HG03196 (cell line): ENCODE measurements around the gene SEMG1.

Experiments used
- ATAC-seq: cut with Tn5 transposase; IDR thresholded peaks from one replicate; pipeline ENCODE4 v1.9.1; 2021; ENCODE audit not compliant: unreplicated experiment

SEMG1 gene

DNA sequence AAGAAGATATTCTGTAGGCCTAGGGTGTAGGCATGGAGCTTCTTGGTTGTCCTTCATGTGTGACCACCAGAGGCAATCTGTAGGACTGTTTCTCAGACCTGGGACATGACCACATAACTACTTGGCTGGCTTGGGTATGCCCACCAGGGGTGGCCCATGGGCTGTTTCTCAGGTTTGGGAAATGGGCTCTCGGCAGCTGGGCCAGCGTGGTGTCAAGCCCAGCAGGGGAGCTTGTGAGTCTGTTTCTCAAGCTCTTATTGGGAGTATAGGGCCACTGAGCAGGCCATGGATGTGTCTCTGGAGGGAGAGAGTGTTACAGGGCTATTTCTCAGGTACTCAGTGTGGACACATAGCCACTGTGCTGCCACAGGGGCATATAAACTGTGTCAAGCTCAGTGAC is 11.8 kb downstream of the SEMG1 start:
- no peak for ATAC-seq

DNA sequence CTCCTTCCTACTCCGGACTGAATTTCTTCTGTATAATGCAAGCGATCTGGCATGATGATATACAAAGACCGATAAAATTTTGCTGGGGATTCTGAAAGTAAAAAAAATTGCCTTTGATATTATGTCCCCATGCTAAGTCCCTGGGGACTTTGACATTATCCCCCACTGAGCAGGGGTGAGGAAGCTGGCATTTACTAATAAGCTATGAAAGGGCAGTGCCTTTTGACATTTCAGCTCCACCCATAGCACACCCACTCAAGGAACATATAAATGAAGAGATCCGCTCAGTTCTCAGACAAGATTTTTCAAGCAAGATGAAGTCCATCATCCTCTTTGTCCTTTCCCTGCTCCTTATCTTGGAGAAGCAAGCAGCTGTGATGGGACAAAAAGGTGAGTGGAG is 14.2 kb downstream of the SEMG1 start, which contains the start of gene SEMG2:
TSS of gene SEMG2 (plus strand) at position 298 of the 400 bp plus-strand sequence. CDS start at position 315, 17 bp downstream.
- ATAC-seq: no peak

DNA sequence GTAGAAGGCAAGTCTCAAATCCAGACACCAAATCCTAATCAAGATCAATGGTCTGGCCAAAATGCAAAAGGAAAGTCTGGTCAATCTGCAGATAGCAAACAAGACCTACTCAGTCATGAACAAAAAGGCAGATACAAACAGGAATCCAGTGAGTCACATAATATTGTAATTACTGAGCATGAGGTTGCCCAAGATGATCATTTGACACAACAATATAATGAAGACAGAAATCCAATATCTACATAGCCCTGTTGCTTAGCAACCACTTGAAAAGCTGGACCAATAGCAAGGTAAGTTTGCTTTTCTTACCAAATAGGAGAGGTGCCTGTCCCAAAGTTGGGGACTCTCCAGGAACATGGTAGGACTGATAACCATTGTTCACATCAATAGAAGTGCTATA is 16.3 kb downstream of the SEMG1 start:
- ATAC-seq: no peak

DNA sequence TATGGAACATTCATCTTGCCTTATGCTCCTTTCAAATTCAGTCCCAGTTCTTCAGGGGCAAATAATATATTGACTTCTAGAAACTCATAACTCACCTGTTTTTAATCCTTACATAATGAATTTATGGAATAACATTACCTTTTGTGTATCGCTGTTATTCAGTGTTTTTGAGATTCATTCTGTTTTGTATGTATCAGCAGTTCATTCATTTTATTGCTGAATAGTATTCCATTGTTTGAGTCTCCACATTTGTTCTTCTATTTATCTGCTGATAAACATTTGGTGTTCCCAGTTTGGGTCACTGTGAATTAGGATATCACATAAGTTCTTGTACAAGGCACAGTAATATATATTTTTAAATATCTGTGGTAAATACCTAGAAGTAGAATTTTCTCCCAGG is 19.5 kb downstream of the SEMG1 start:
- no peak for ATAC-seq

DNA sequence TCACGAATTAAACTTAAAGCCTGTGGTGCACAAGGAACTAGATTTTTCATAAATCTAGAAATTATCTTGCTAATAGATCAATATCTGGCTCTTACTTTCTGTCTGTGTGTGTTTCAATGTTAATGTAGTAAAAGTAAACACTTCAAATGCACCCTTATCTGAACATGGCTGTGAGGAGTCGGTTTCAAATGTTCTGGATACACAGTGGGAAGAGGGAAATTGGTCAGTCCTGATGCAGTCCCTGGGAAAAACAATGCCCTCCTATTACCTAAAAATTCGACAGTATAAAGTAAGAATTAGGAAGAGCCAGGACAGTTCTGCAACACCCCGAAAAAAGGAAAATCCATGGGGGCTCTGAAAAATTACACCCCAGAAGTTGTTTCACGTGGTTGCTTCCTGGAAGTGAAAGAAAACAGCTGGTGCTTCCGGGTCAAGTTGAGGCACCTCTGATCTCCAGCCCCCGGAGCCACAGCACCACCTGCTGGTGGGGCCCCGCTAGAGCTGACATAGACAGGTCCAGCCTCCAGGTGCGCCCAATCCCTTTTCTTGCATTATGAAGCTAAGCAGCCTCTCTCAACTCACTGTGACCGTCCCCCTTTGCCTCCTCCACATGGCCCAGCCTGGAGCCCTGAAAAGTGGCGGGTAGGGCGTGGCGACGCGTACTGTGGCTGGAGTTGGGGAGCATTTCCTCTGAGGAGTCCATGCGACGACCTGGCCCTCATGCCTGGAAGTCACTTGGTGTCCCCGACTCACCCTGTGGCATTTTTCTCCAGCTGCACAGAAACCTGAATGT is 22.6 kb downstream of the SEMG1 start:
- no peak for ATAC-seq

DNA sequence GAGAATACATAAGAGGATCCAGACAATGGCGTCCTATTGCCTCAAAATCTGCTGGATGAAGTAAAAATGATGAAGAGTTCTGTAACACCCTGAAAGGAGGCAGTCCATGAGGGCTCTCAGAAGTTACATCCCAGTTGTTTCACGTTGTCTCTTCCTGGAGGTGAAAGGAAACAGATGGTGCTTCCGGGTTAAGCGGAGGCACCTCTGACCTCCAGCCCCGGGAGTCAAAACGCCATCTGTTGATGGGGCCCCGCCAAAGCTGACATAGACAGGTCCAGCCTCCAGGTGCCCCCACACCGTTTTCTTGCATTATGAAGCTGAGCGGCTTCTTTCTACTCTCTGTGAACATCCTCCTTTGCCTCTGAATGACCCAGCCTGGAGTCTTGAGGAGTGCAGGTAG is 23.8 kb downstream of the SEMG1 start:
- ATAC-seq: no peak

DNA sequence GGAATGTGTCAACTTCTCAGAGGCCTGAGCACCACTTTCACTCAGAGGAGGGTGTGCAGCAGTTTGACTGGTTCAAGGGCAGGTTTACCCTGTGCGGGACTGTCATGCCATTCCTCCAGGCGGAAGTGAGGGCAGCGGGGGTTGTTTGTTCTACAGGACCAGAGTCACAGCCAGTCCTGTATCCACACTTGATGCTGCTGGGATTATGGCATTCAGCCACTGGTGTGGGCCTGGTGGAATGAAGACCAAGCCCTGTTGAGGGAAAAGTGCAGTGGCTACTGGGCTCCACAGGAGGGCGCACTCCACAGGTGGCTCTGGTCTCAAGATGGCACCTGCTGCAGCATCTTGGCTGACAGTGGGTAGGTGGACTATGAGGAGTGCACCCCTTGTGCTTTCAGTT is 29.2 kb downstream of the SEMG1 start:
- no peak for ATAC-seq

DNA sequence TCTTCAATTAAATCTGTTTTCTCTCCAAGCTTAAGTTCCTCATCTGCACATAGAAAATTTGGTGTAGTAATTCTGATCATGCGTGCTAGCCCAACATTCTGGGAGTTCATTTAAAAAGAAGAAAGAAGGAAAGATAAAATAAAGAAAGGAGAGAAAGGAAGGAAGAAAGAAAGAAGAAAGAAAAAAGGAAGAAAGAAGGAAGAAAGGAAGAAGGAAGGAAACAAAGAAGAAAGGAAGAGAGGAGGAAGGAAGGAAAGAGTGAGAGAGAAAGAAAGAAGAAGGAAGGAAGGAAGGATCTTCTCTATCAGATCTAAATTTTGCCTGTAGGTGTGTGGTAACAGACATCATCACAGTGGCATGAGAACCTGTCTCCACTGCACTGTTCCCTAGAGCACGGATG is 31.3 kb downstream of the SEMG1 start:
- no peak for ATAC-seq

DNA sequence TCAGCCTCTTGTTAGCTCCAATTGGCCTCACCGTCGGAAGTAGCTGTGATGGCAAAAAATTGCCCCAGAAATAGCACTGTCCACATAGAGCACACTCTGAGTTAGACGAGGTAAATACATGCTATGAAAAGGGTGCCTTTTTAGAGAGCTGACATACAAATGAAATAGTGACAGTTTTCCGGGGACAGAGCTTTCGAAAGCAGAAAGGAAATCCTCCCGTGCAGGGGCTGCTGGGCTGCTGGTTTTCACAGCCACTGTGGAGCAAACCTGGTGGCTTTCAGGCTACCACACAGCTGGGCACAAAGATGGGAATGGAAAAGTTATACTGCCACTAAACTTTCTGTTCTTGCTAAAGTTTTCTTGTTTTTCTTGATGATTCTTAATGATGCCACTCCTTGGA is 39.3 kb downstream of the SEMG1 start:
- no peak for ATAC-seq

DNA sequence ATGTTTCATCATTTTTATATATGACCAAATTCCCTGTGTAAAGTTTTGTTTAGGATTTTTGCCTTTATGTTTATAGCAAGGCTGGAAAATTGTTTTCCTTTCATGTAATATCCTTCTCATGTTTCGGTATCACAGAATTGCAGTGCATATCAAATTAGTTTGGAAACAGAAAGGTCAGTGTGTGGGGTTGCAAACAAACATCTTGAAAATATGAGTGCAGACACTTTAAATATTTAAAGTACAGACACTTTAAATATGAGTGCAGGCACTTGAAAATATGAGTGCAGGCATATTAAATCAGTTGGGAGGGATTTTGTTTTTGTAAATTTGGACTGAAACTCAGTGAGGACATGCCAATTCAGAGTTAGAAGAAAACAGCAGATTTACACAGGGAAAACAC is 41.0 kb downstream of the SEMG1 start:
- ATAC-seq: no peak

DNA sequence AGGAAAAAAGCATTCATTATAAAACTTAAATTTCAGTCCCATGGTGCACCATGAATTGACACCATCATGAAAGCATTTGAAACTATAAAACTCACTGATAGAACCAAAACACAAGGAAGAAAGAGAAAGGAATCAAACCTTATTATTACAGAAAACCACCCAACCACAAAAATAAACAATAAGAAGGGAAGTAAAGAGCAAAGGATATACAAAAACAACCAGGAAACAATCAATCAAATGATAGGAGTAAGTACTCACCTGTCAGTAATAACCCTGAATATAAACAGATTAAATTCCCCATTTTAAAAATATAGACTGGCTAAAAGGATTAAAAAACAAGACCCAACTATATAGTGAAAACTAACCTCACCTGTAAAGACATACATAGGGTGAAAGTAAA is 41.8 kb downstream of the SEMG1 start:
- no peak for ATAC-seq

DNA sequence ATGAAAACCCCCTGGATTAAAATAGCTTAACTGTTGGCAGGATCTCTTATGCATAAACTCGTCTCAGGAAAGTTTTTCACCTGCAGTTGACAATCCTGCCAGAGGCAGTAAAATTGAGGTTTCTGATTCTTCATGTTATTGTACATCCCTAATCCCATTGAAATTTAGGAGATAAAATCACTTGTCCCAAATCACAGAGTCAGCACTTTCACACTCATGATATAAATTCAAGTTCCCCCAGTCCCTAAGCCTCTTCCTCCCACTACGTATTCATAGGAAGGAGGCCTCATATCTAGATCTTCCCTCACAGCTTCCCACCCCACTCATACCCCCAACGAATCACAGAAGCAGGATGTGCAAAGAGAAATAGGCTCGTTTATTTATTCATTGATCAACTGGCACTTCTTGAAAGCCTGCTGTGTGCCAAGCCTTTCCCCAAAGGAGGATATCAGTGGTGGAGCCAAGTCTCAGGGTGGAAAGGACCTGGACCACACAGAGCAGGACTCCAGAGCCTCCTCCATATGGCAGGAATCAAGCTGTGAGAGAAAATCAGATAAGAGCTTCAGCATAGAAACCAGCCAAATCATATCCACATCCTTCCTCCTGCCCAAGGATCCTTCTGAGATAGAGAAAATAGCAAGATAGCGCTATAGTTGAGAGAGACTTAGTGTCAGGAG is 45.2 kb downstream of the SEMG1 start:
- no peak for ATAC-seq

DNA sequence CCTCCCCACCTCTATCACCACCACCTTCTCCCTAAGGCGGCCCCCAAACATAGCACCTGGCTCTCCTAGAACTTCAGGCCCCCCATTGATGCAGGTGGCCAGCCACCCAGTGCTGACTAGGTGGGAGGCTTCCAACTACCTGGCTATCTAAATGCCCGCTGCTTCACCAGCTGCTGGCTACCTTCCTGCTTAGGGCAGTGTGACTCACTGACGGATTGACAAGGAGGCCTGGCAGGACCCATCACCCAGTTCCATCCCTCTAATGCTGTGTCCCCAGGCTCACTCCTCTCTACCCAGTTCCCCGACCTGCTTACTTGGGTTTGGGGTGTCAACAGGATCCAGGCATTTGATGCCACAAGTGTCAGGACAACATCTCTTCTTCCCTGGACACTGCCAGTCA is 46.4 kb downstream of the SEMG1 start:
- ATAC-seq: no peak

DNA sequence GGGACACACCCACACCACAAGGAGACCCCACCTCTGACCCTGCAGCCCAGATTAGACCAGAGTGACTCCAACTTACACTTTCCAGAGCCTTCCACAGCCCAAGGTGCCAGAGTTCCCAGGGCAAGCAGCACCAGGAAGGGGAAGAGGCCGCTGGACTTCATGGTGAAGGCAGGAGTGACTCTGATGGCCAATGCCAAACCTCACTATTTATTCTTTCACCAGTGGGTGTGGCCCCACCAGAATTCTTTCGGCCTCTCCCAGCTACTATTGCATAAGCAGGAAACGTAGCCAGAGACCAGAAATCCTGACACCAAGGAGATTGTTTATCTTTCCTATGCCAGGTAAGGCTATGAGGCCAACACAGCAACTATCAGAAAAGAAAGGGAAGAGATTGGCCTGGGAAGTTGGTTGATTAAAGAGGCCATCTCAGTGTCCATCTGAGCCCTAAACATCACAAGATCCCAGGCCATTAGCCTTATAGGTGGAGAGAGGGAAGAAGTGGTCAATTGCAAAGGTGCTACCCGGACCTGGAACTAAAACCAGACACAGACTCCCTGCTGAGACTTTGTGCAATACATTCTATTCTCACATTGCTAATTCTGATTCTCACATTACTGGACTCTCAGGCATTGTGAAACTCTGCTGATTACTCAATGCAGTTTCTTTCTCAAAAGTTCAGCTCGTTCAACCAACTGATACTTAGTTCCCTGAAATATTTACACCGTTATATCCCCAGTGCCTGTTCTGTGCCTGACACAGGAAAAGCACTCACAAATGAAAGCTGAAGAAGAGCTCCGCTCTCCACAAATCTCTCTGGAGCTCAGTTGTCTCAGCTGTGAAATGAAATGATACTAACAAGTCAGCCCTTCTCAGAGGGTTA is 47.8 kb downstream of the SEMG1 start, which contains the start of gene SLPI:
TSS of gene SLPI (minus strand) at position 182 of the 880 bp plus-strand sequence. CDS start at position 161, 21 bp downstream.
- ATAC-seq: no peak

DNA sequence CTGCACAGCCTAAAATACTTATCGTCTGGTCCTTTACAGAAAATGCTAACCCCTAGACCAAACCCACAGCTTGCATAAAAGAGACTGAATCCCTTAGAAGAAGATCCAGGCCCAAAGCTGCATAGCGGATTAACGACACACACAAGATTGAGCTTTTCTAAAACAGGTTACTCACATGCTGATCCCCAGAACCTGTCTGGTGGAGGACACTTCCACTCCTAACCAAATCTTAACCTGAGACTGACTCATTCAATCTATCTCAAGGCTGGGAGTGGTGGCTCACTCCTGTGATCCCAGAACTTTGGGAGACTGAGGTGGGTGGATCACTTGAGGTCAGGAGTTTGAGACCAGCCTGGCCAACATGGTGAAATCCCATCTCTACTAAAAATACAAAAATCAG is 50.3 kb downstream of the SEMG1 start:
- ATAC-seq: no peak

DNA sequence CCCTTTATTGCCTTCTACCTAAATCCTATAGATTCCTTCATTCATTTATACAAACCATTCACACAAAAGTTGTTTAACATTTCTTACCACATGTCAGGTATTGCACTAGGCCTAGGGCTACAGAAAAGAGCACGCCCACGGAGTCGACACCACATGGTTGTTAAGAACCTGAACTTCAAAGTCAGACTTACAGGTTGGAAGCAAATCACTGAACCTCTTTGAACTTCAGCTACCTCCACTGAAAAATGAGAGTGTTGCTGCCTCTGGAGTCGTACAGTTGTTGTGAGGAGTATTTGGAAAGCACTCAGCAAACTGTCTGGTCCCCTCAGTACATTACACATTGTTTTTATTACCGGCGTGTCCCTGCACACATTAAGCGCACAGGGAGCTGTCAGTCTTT is 50.9 kb downstream of the SEMG1 start:
- ATAC-seq: no peak

DNA sequence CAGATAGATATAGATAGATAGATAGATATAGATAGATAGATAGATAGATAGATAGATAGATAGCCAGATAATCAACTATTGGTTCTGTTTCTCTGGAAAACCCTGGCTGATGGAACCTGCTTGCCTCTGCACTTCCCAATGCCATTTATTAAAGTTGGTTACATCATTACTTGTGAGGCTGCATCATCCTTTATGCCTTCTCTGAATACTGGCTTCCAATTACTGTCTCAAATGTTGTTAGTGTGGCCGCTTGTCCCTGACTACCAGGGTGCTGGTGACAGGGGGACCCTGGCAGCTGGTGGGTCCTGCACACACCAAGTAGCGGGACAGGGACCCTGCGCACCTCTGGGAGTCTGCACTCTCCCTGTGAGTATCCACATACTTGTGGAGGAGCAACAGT is 51.4 kb downstream of the SEMG1 start:
- no peak for ATAC-seq

DNA sequence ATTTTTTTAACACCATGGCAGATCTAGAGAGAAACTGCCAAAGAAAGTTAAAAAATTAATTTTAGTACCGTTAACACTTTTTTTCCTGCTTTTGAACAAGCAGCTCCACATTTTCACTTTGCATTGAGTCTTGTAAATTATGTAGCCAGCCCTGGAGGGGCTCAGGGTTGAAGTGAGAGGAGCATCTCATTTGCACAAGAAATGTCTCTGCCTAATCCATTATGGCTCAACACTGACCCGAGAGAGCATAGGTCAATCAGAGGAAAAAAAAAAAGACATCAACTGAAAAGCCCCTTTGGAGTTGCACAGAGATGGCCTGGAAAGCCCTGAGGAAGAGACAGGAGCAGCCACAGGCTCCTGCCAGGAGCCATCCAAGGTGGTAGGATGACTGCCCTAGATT is 51.8 kb downstream of the SEMG1 start:
- ATAC-seq: no peak
